C4-2B (cell line): ENCODE data around the gene TANC1.

Experiments used
- ZFX ChIP-seq: fragments of 450-650 bp; IDR thresholded peaks from 2 replicates; pipeline ENCODE4 v1.6.1; 2017
- TF ChIP-seq, protein P1 (sequence below): fragments of 450-650 bp; conservative IDR thresholded peaks from 2 replicates; pipeline ENCODE4 v1.5.1; 2017; ENCODE audit warnings: mild to moderate bottlenecking

DNA sequence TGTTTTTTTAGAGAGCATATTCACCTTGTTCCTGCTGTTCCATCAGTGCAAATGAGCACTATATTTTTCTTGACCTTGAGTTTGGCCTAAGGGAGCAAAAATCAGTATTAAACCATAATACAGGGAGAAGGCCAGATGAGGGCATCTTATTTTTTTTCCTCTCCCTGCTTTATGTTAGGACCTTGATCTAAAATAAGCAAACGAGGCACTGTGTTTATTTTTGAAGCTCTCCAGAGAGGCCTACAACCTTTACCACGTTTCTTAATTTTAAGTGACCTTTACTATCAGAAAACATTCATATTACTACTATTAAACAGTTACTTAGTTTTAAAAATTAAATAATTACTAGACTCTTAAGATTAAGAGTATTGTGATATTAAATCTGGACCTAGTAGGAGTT lies 100.8 kb downstream of the TANC1 start:
- TF ChIP-seq, protein P1, sequence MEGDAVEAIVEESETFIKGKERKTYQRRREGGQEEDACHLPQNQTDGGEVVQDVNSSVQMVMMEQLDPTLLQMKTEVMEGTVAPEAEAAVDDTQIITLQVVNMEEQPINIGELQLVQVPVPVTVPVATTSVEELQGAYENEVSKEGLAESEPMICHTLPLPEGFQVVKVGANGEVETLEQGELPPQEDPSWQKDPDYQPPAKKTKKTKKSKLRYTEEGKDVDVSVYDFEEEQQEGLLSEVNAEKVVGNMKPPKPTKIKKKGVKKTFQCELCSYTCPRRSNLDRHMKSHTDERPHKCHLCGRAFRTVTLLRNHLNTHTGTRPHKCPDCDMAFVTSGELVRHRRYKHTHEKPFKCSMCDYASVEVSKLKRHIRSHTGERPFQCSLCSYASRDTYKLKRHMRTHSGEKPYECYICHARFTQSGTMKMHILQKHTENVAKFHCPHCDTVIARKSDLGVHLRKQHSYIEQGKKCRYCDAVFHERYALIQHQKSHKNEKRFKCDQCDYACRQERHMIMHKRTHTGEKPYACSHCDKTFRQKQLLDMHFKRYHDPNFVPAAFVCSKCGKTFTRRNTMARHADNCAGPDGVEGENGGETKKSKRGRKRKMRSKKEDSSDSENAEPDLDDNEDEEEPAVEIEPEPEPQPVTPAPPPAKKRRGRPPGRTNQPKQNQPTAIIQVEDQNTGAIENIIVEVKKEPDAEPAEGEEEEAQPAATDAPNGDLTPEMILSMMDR, result no peak
- TF ChIP-seq ZFX, result no peak
